GM10266 (cell line): ENCODE data around the gene SERPINF2.
"Not testable (repeated sequence)": the region's sequence is repeated elsewhere in the genome, so short reads cannot be mapped to it uniquely, and the experiment has no call there.

Source experiments
- DNase-seq: peaks from one replicate; pipeline ENCODE4 v3.0.0; 2012; ENCODE audit errors: extremely low spot score
- CTCF ChIP-seq: IDR thresholded peaks from 2 replicates; pipeline ENCODE4 v1.5.1; 2012; ENCODE audit warnings: mild to moderate bottlenecking, low read depth; ENCODE audit not compliant: control insufficient read depth, insufficient read depth; ENCODE audit errors: missing control alignments

Gene SERPINF2

GRCh38 chr17:1707107-1707506, 35.6 kb upstream of the SERPINF2 start:
- TF ChIP-seq CTCF, result no peak
- DNase-seq, result no peak

DNA sequence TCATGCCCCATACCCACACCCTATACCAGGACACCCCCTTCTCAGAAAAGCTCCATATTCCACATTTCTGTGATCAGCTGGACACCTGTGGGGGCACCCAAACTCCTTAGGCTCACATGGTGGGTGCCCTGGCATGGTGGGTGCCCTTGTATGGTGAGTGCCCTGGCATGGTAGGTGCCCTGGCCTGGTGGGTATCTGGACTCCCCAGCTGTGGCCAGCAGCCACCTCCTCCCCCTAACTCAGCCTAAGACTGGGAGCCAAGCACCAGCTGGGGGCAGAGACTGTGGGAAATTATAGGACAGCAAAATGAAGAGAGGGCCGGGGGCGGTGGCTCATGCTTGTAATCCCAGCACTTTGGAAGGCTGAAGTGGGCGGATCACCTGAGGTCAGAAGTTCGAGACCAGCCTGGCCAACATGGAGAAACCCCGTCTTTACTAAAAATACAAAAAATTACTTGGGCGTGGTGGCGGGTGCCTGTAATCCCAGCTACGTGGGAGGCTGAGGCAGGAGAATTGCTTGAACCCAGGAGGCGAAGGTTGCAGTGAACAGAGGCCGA, 33.8 kb upstream of the SERPINF2 start:
- DNase-seq, result not testable (repeated sequence)

DNA sequence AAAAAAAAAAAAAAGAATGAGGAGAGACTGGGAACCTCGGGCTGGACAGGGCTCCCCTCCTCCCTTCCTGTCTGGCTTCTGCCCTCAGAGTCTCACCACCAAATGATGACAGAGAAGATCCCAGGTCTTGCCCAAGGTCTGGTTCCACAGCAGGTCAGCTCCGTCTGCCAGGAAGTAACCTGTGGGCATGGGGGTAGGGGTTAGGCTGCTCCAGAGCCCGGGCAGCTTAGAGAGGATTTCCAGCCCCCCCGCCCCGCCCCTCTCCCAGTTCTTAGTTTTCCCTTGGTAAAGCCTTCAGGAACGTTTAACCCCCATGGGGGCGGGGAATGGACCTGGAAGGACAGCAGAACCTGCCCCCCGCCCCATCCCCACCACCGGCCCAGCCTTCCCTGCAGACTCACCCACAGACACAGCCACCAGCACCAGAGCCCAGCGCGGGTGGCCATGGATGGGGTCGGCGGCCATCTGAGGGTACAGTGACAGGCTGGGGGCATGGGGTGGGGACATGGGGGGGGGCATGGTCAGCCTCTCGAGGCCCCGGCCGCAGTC, 33.2 kb upstream of the SERPINF2 start:
- TF ChIP-seq CTCF, result no peak
- DNase-seq, result no peak

DNA sequence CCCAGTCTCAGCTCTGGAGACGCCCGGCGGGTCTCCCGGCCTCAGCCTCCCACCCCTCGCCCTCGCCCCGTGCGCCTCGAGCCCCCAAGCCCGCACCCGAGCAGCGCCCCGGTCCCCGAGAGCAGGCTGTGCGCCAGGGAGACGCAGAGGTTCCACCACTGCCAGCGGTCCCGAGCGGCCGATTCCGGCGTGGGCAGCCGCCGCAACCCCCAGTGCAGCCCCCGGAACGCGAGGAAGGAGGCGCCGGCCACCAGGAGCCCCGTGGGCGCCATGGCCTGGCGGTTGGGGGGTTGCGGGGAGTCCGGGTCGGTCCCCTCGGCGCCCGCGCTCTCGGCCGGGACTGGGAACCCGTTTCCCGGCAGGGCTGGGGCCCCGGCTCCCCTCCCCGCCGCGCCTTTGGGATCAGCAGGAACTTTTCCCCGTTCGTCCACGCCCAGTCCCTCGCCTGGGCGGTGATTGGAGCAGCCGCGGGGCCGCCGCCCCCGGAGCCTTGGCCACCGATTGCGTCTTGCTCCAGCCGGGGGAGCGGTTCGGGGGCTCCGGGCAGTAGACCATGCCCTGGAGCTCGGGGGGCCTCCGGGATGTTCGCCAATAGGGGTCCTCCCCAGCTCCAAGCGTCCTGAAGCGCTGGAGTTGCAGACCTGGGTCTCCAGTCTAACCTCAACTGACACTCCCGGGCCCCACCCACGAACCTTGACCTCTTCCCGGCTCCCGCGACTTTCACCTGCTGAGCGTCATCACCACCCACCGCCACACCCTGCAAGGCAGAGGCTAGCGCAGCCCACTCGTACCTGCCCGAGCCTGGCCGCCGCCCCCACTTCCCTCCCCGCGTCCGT, 32.5 kb upstream of the SERPINF2 start, which contains the start of gene TLCD2:
TSS of gene TLCD2 (minus strand) at position 407 of the 836 bp plus-strand sequence. CDS start at position 272, 135 bp downstream.
- peak; percentile 56 for DNase-seq
- TF ChIP-seq CTCF, result no peak

DNA sequence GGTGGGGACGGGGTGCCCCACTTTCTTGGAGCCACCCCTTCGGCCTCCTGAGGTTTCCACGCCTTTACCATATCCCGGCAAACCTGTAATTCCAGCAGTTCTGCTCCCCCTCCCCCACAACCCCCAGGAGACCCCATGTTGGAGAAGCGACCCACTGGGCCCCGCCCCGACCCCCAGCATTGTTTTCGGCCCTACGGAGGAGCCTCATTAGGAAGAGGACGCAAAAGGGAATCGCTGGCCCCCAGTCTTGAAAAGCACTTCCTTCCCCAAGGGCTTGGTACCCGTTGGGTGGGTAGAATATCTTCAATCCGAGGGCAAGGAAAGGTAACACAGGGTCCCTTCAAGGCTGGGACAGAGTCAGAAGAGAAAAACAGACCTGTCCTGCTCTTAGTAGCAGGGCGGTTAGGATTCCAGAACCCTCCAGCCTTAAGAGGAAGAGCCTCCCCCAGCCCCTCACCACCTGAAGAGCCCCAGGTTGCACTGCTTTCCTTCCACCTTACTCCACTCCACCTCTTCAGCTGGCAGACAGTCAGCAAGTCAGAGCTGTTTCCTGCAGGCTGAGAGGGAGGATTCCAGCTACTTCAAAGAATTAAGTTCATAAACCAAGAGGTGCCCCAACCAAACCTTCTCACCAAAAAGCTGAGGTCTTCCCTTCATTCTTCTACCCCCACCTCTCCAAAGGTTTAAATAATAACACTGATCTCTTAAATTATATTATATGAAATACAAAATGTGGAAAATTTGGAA, 31.7 kb upstream of the SERPINF2 start:
- TF ChIP-seq CTCF, result no peak
- no peak for DNase-seq

DNA sequence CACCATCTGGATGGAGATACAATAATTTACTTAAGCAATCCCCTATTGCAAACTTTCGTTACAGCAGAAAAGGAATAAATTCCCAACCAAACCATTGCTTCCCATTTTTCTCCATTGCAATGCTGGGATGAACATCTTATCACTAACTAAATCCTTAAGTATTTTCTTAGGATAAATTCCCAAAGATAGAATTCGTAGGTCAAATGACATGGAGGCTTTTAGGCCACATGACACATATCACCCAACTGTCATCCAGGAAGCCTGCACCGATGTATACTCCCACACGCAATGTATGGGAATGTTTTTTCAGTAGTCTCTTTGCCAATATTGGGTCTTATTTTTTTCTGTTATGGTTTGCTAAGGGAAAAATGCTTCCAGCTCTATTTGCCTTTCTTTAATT, 30.9 kb upstream of the SERPINF2 start:
- no peak for DNase-seq
- no peak for TF ChIP-seq CTCF

DNA sequence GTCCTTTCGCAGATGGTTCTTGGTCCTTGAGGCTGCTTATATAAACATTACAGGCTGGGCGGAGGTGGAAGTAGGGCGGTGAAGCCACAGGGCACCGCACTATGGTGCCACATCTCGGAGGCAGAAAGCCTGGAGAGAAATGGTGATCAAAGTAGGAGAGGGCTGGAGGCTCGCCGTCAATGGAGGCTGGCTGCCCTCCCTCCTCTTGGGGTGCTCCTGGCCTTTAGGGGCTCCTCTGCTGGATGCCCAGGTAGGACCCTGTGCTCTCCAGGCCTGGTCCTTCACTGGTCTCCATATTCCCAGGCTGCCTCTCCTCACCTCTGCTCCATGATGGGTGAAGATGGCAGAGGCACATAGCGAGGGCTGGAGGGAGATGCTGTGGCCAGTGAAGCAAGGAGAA, 30.4 kb upstream of the SERPINF2 start:
- TF ChIP-seq CTCF, result no peak
- no peak for DNase-seq
